ENCODE data around the gene LRFN5. TPM values are rescaled to one million over a fixed set of nuclear protein-coding genes. Genes with fewer than 3 reads are reported as not detected.

Gene LRFN5
- total and polyA plus RNA-seq, 2 experiments from 2014 or later: 1.9 to 6.8 TPM

DNA sequence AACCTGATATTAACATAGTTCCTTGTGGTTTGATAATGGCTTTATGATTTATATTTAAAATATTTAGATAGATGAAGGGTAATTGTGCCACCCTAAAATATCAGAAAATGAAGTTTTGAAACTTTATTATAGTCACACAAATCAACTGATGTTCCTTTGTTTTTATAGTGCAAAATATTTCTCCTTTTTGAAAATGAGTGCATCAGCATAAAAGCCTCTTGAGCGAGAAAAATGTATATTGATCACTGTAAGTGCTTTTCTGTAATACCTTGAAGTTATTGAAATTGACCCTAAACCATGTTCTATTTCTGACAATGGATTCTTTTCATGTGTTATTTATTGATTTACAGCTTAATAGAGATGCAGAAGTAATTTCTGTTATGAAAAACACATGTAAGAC, 35.0 kb downstream of the LRFN5 start (continued):
- TF ChIP-seq, protein P1, sequence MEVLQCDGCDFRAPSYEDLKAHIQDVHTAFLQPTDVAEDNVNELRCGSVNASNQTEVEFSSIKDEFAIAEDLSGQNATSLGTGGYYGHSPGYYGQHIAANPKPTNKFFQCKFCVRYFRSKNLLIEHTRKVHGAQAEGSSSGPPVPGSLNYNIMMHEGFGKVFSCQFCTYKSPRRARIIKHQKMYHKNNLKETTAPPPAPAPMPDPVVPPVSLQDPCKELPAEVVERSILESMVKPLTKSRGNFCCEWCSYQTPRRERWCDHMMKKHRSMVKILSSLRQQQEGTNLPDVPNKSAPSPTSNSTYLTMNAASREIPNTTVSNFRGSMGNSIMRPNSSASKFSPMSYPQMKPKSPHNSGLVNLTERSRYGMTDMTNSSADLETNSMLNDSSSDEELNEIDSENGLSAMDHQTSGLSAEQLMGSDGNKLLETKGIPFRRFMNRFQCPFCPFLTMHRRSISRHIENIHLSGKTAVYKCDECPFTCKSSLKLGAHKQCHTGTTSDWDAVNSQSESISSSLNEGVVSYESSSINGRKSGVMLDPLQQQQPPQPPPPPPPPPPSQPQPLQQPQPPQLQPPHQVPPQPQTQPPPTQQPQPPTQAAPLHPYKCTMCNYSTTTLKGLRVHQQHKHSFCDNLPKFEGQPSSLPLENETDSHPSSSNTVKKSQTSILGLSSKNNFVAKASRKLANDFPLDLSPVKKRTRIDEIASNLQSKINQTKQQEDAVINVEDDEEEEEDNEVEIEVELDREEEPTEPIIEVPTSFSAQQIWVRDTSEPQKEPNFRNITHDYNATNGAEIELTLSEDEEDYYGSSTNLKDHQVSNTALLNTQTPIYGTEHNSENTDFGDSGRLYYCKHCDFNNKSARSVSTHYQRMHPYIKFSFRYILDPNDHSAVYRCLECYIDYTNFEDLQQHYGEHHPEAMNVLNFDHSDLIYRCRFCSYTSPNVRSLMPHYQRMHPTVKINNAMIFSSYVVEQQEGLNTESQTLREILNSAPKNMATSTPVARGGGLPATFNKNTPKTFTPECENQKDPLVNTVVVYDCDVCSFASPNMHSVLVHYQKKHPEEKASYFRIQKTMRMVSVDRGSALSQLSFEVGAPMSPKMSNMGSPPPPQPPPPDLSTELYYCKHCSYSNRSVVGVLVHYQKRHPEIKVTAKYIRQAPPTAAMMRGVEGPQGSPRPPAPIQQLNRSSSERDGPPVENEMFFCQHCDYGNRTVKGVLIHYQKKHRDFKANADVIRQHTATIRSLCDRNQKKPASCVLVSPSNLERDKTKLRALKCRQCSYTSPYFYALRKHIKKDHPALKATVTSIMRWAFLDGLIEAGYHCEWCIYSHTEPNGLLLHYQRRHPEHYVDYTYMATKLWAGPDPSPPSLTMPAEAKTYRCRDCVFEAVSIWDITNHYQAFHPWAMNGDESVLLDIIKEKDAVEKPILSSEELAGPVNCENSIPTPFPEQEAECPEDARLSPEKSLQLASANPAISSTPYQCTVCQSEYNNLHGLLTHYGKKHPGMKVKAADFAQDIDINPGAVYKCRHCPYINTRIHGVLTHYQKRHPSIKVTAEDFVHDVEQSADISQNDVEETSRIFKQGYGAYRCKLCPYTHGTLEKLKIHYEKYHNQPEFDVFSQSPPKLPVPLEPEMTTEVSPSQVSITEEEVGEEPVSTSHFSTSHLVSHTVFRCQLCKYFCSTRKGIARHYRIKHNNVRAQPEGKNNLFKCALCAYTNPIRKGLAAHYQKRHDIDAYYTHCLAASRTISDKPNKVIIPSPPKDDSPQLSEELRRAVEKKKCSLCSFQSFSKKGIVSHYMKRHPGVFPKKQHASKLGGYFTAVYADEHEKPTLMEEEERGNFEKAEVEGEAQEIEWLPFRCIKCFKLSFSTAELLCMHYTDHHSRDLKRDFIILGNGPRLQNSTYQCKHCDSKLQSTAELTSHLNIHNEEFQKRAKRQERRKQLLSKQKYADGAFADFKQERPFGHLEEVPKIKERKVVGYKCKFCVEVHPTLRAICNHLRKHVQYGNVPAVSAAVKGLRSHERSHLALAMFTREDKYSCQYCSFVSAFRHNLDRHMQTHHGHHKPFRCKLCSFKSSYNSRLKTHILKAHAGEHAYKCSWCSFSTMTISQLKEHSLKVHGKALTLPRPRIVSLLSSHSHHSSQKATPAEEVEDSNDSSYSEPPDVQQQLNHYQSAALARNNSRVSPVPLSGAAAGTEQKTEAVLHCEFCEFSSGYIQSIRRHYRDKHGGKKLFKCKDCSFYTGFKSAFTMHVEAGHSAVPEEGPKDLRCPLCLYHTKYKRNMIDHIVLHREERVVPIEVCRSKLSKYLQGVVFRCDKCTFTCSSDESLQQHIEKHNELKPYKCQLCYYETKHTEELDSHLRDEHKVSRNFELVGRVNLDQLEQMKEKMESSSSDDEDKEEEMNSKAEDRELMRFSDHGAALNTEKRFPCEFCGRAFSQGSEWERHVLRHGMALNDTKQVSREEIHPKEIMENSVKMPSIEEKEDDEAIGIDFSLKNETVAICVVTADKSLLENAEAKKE (CRISPR knock-in tag; IDR thresholded peaks at IDR 0.05): no peak

DNA sequence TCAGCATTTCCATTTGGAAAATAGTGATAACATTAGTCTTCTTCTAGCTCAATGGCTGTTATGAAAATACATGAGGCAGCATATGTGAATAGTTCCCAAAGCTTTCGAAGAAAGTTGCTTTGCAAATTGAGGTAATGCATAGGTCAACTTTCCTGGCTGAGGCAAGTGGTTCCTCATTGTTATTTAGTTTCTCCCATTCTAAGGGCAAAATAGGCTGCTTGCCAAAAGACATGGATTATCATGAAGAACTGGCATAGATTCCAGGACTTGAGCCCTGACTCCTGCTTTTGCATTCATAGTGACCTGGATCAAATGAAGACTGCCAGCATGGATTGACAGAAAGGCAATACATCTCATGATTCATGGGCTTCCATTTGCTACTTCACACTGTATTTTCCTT, 35.7 kb downstream of the LRFN5 start:
- Mint-ChIP-seq H3K36me3 (ENCODE audit: low read depth) (no peaks in the 10 kb centered on the region), H3K9me3 (no peaks in the 10 kb centered on the region), H3K27ac (peak overlapping the region; percentile 27; the same call in 1 of the 2 replicates), H3K4me3 (no peak overlapping the region), H3K27me3 (ENCODE audit: insufficient read depth, low read depth, poor library complexity) (no peaks in the 10 kb centered on the region), H3K4me1 (peaks cover 14% of the 10 kb centered on the region)
- H3K4me2 ChIP-seq: peak overlapping the region; percentile 16
- no peaks in the 10 kb centered on the region for H3F3A ChIP-seq (replicated peaks; ENCODE audit: low read depth)
- H3K27ac ChIP-seq (ENCODE audit: low read depth): no peak overlapping the region
- H2AFZ ChIP-seq: no peak overlapping the region
- no peak overlapping the region for H3K4me3 ChIP-seq
- DNase-seq (ENCODE audit: low spot score) (peak; percentile 41), ATAC-seq (peak; percentile 50)
- H3K9me2 ChIP-seq (ENCODE audit: insufficient read depth): no peaks in the 10 kb centered on the region
- H3K4me1 ChIP-seq (ENCODE audit: insufficient read depth): peaks cover 19% of the 10 kb centered on the region
- H3K36me3 ChIP-seq (ENCODE audit: insufficient read depth): no peaks in the 10 kb centered on the region
- H4K20me1 ChIP-seq (replicated peaks; ENCODE audit: insufficient read depth): no peaks in the 10 kb centered on the region
- H3K27me3 ChIP-seq (ENCODE audit: insufficient read depth): no peaks in the 10 kb centered on the region
- no peaks in the 10 kb centered on the region; the same call in 1 of the 2 replicates for H3K79me2 ChIP-seq (replicated peaks; ENCODE audit: insufficient read depth)
- TF ChIP-seq EZH2 (IDR thresholded peaks at IDR 0.05; ENCODE audit: low read depth, unreplicated experiment): no peak
- TF ChIP-seq STAT1 (IDR thresholded peaks at IDR 0.05; ENCODE audit: unreplicated experiment): no peak
- TF ChIP-seq EZH2phosphoT487 (IDR thresholded peaks at IDR 0.05; ENCODE audit: unreplicated experiment): no peak
- TF ChIP-seq CREB1 (CRISPR knock-in tag; IDR thresholded peaks at IDR 0.05; ENCODE audit: low read depth): no peak
- no peak for TF ChIP-seq NANOG (IDR thresholded peaks at IDR 0.05; ENCODE audit: borderline replicate concordance)
- TF ChIP-seq ZNF114 (CRISPR knock-in tag; IDR thresholded peaks at IDR 0.05): no peak
- TF ChIP-seq, protein P2, sequence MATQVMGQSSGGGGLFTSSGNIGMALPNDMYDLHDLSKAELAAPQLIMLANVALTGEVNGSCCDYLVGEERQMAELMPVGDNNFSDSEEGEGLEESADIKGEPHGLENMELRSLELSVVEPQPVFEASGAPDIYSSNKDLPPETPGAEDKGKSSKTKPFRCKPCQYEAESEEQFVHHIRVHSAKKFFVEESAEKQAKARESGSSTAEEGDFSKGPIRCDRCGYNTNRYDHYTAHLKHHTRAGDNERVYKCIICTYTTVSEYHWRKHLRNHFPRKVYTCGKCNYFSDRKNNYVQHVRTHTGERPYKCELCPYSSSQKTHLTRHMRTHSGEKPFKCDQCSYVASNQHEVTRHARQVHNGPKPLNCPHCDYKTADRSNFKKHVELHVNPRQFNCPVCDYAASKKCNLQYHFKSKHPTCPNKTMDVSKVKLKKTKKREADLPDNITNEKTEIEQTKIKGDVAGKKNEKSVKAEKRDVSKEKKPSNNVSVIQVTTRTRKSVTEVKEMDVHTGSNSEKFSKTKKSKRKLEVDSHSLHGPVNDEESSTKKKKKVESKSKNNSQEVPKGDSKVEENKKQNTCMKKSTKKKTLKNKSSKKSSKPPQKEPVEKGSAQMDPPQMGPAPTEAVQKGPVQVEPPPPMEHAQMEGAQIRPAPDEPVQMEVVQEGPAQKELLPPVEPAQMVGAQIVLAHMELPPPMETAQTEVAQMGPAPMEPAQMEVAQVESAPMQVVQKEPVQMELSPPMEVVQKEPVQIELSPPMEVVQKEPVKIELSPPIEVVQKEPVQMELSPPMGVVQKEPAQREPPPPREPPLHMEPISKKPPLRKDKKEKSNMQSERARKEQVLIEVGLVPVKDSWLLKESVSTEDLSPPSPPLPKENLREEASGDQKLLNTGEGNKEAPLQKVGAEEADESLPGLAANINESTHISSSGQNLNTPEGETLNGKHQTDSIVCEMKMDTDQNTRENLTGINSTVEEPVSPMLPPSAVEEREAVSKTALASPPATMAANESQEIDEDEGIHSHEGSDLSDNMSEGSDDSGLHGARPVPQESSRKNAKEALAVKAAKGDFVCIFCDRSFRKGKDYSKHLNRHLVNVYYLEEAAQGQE (IDR thresholded peaks at IDR 0.05; ENCODE audit: unreplicated experiment): no peak
- TF ChIP-seq ZNF331 (CRISPR knock-in tag; IDR thresholded peaks at IDR 0.05; ENCODE audit: low read depth): no peak

All from GM23338 (cell line).